Muscle of leg (tissue), 16 donors: ENCODE measurements around the gene CNGB1. TPM values are rescaled to one million over a fixed set of nuclear protein-coding genes. Genes with fewer than 3 reads are reported as not detected.

Experiments used
- DNase-seq: peaks from one replicate; pipeline ENCODE4 v3.0.0; 2013
- H3K27ac ChIP-seq: one replicate; pipeline ENCODE4 v1.5.1; 2013; ENCODE audit warnings: mild to moderate bottlenecking, low read length, control low read depth
- H3K27me3 ChIP-seq: one replicate; pipeline ENCODE4 v1.6.1; 2013; ENCODE audit warnings: low read length; ENCODE audit not compliant: control insufficient read depth, insufficient read depth
- H3K36me3 ChIP-seq: one replicate; pipeline ENCODE4 v1.6.1; 2013; ENCODE audit warnings: low read length; ENCODE audit not compliant: control insufficient read depth, insufficient read depth
- H3K4me1 ChIP-seq: one replicate; pipeline ENCODE4 v1.6.1; 2013; ENCODE audit warnings: low read length; ENCODE audit not compliant: control insufficient read depth, insufficient read depth
- H3K4me3 ChIP-seq: one replicate; pipeline ENCODE4 v1.5.1; 2013; ENCODE audit warnings: low read length, control low read depth
- H3K9me3 ChIP-seq: replicated peaks from 2 replicates; pipeline ENCODE4 v1.6.1; 2013; ENCODE audit warnings: low read depth, low read length; ENCODE audit not compliant: control insufficient read depth
- WGBS: methylation state at CpG from one replicate; pipeline ENCODE4 v1.1.5; 2013; ENCODE audit warnings: missing lambda C conversion rate; ENCODE audit not compliant: insufficient coverage; 5-methylcytosine and 5-hydroxymethylcytosine counted together
- long read RNA-seq, 11 donors: transcript quantifications; one replicate each; lab custom pipeline, GENCODE V29; 2026
- polyA plus RNA-seq, 8 donors: library from polyadenylated mRNA; unstranded; fragments of 120-200 nt; gene quantifications; one replicate each; pipeline versions ENCODE4 v1.2.1 to v1.2.3, GENCODE V29; 2013; ENCODE audit warnings: inconsistent platforms in 1 of 8, low replicate concordance in 1 of 8; ENCODE audit not compliant: insufficient read length in 8 of 8, insufficient read depth in 1 of 8
- total RNA-seq: library from RNA; stranded (reverse); fragments of 120-200 nt; gene quantifications from one replicate; pipeline ENCODE4 v1.2.4, GENCODE V29; 2013

Gene CNGB1
- 0.04 TPM for total RNA-seq
- 1 to 10 TPM in 1 of 8 donors, under 1 TPM in 4, not detected in 3; 0.03 to 1.6 (median 0.11) TPM for polyA plus RNA-seq
- long read RNA-seq, donor 1 = 0 reads
- long read RNA-seq, donor 2 = 0 reads
- long read RNA-seq, donor 3 = 0 reads
- long read RNA-seq, donor 4 = 0 reads
- long read RNA-seq, donor 5 = 0 reads
- long read RNA-seq, donor 6 = 0 reads
- long read RNA-seq, donor 7, partial matches to known transcripts = 0 of 7 reads
- long read RNA-seq, donor 7, other reads (novel, unspliced or antisense) = 7 of 7 reads
- long read RNA-seq, donor 8 = 0 reads
- long read RNA-seq, donor 9 = 0 reads
- long read RNA-seq, donor 10 = 0 reads
- long read RNA-seq, donor 11, partial matches to known transcripts = 9 of 9 reads
- long read RNA-seq, donor 11, other reads (novel, unspliced or antisense) = 0 of 9 reads

DNA sequence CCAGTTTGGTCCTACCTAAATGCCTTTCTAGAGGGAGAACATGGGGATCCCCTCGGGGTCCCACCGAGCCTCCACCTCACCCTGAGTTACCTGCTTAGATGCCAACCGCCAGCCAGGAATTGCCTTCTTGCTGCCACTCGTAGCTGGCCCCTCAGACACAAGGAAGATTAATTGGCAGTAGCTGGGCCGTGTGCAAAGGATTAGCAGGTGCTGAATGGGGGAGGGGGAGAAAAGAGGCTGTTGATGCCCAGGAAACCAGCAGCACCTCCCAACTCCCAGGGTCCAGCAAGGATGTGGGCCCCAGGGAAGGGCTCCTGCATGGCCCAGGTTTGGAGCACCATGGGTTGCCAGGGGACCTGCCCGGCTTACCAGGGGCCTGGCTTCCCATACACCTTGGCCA, at the start of gene CNGB1:
TSS of gene CNGB1 (minus strand) at position 159 of the 400 bp plus-strand sequence. CDS start 3,842 bp downstream, outside the sequence.
- Histone ChIP-seq H3K9me3 (no peaks in the 10 kb centered on the region), H3K36me3 (no peaks in the 10 kb centered on the region), H3K27me3 (peaks cover 3% of the 10 kb centered on the region), H3K4me3 (no peak within 1 kb of the TSS), H3K4me1 (no peaks in the 10 kb centered on the region), H3K27ac (no peak within 1 kb of the TSS)
- WGBS = 76% methylated on average over 4 of the region's 6 CpGs
- no peak for DNase-seq

- no peak for DNase-seq
- peaks cover 40% of the 10 kb centered on the region for H3K4me1 ChIP-seq
- H3K9me3 ChIP-seq = no peaks in the 10 kb centered on the region
- H3K36me3 ChIP-seq = peaks cover 6% of the 10 kb centered on the region
- WGBS = 71% methylated on average over 8 of the region's 8 CpGs
- H3K27me3 ChIP-seq = peaks cover 20% of the 10 kb centered on the region
- H3K27ac ChIP-seq = no peak overlapping the region
- no peak overlapping the region for H3K4me3 ChIP-seq
Observed at GRCh38 chr16:58019866-58020538, 49.1 kb upstream of the CNGB1 start.

DNA sequence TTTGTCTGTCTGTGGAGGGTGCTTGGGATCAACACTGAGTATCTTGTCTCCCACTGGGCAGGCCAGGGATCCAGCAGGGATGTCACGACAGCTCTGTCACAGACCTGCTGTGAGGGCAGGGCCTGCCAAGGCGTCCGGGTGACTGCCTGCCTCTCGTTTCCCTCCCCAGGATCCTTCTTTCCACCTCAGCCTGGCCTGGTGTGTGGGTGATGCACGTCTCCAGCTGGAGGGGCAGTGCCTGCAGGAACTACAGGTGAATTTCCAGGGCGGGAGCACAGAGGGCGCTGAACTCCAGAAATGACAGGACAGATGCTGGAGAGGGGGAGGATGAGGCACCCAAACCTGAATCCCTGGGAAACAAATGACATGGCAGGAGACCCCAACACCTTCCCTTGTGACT, 47.9 kb upstream of the CNGB1 start:
- Histone ChIP-seq H3K4me3 (no peak overlapping the region), H3K27ac (no peak overlapping the region), H3K4me1 (peaks cover 30% of the 10 kb centered on the region), H3K9me3 (no peaks in the 10 kb centered on the region), H3K27me3 (peaks cover 8% of the 10 kb centered on the region), H3K36me3 (peaks cover 6% of the 10 kb centered on the region)
- WGBS = 57% methylated on average over 3 of the region's 7 CpGs
- no peak for DNase-seq

DNA sequence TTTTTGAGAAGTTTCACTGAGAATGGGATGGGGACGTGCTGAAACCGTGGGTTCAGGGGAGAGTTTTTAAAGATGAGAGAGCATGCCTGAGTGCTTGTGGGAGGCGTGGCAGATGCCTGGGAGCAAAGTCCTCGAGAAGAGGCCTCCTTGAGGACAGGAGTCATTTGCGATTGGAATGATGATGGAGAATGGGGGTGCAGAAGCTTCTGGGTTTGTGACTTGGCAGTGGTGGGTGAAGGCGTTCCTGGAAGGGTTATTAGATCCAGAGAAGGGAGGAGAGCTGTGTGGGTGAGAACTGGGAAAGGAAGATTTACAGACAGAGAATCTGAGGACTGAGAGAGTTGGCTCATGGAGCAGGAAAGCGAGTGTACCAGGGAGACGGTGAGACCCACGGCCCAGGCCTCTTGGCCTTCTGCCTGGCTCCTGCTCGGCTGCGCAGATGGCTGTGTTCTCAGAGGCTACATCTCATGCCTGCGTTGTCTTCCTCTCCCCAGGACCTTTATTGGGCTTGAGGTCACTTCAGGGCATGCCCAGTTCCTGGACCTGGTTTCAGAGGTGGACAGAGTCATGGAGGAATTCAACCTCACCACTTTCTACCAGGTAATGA, 46.0 kb upstream of the CNGB1 start:
- DNase-seq = no peak
- H3K9me3 ChIP-seq = no peaks in the 10 kb centered on the region
- H3K27me3 ChIP-seq = no peaks in the 10 kb centered on the region
- H3K4me3 ChIP-seq = no peak overlapping the region
- no peak overlapping the region for H3K27ac ChIP-seq
- 61% methylated on average over 11 of the region's 12 CpGs for WGBS
- peaks cover 10% of the 10 kb centered on the region for H3K36me3 ChIP-seq
- H3K4me1 ChIP-seq = peaks cover 12% of the 10 kb centered on the region

- H3K36me3 ChIP-seq = peaks cover 19% of the 10 kb centered on the region
- WGBS = 40% methylated on average over 1 of the region's 9 CpGs
Observed at GRCh38 chr16:58013201-58013956, 42.5 kb upstream of the CNGB1 start.

GRCh38 chr16:58012481-58012880, 41.6 kb upstream of the CNGB1 start:
- 28% methylated on average over 3 of the region's 9 CpGs for WGBS
- H3K27me3 ChIP-seq = no peaks in the 10 kb centered on the region
- no peaks in the 10 kb centered on the region for H3K9me3 ChIP-seq
- no peak overlapping the region for H3K27ac ChIP-seq
- H3K4me1 ChIP-seq = no peaks in the 10 kb centered on the region
- peaks cover 19% of the 10 kb centered on the region for H3K36me3 ChIP-seq
- no peak overlapping the region for H3K4me3 ChIP-seq
- no peak for DNase-seq

More at GRCh38 chr16:58013201-58013956, 42.5 kb upstream of the CNGB1 start:
- no peak overlapping the region for H3K27ac ChIP-seq
- no peaks in the 10 kb centered on the region for H3K9me3 ChIP-seq
- no peaks in the 10 kb centered on the region for H3K27me3 ChIP-seq
- H3K4me3 ChIP-seq = no peak overlapping the region
- DNase-seq = no peak
- no peaks in the 10 kb centered on the region for H3K4me1 ChIP-seq

GRCh38 chr16:58011652-58012051, 40.7 kb upstream of the CNGB1 start:
- H3K27me3 ChIP-seq = no peaks in the 10 kb centered on the region
- 75% methylated on average over 2 of the region's 3 CpGs for WGBS
- H3K36me3 ChIP-seq = peaks cover 19% of the 10 kb centered on the region

DNA sequence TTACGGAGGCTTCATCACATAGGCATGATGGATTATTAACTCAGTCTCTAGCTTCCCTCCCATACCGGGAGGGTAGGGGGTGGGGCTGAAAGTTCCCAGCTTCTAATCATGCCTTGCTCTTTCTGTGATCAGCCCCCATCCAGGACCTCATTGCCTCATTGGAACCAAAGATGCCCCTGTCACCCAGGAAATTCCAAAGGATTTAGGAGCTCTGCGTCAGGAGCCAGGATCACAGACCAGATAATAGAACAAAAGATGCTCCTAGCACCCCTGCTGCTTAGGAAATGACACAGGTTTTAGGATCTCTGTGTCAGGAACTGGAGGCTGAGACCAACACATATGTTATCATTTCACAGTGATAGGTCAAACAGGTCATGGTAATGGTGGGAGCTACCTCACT, 40.0 kb upstream of the CNGB1 start:
- Histone ChIP-seq H3K27ac (no peak overlapping the region), H3K9me3 (no peaks in the 10 kb centered on the region), H3K27me3 (no peaks in the 10 kb centered on the region), H3K36me3 (peaks cover 19% of the 10 kb centered on the region), H3K4me1 (no peaks in the 10 kb centered on the region), H3K4me3 (no peak overlapping the region)
- WGBS = 80% methylated on average over 1 of the region's 3 CpGs
- no peak for DNase-seq

More at GRCh38 chr16:58011652-58012051, 40.7 kb upstream of the CNGB1 start:
- Histone ChIP-seq H3K27ac (no peak overlapping the region), H3K4me3 (no peak overlapping the region), H3K9me3 (no peaks in the 10 kb centered on the region), H3K4me1 (no peaks in the 10 kb centered on the region)
- no peak for DNase-seq

DNA sequence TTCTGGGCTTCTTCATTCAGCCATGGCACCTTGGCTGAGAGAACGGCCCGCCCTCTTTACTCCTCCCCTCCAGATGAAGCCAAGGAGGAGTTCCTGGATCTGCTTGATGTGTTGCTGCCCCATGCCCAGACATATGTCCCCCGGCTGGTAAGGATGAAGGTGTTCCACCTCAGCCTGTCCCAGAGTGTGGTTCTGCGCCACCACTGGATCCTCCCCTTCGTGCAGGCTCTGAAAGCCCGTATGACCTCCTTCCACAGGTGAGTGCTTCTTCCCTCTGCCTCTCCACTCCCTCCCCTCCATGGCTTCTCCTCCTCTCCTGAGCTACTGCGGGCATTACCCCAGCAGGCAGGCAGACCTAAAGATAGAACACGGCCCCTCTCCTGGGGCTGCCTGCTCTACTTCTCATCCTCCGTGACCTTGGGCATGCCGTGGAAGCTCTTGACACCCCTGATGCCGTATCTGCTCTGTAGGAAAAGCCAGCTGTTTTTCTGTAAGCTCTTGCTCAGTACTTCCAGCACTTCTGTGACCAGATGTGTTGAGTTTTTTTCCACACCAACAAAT, 39.0 kb upstream of the CNGB1 start:
- H3K27ac ChIP-seq = no peak overlapping the region
- 82% methylated on average over 9 of the region's 11 CpGs for WGBS
- H3K9me3 ChIP-seq = no peaks in the 10 kb centered on the region
- H3K27me3 ChIP-seq = no peaks in the 10 kb centered on the region
- H3K4me1 ChIP-seq = no peaks in the 10 kb centered on the region
- no peak for DNase-seq
- H3K36me3 ChIP-seq = peaks cover 19% of the 10 kb centered on the region
- H3K4me3 ChIP-seq = no peak overlapping the region
